ENCODE results near the gene ZNF688. TPM values are rescaled to one million over a fixed set of nuclear protein-coding genes. Genes with fewer than 3 reads are reported as not detected.

The ZNF688 gene
- total and polyA plus RNA-seq, 9 of the 15 experiments (the other 6 are each of a cell fraction or from before 2014, with no cell fraction given): 0.48 to 12.9 (median 4.5) TPM

DNA sequence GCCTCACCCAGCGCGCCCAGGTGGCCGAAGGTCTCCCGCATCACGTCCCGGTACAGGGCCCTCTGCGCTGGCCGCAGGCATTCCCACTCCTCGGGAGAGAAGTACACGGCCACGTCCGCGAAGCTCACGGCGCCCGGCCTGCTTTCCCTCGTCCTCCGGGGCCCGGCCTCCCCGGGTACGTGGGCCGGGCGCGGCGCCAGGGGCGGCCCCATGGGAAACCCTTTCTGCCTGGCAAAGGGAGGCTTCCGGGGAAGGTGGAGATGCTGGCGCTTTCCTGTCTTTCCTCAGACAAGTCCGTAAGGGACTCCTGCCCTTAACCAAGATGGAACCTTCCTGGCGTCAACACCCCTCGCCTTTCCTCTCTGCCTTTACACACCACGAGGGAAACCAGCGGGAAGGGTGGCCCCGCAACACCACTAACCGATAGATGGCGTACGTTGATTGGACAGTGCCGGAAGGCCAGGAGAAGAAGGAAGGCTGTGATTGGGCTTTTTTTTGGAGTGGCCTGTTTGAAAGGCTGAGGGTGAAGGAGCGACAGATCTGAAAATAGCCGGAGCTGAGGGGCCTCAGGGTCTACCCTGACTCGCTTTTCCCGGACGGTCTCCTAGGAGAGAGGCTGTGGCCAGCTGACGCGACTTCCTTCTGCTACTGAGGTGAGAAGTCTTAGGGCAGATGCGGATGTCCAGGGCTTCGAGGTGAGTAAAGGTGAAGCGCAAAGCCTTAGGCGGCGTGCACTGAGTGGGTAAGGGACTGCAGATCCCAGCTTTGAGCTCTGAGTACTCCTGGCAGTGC is 14.1 kb upstream of the ZNF688 start, which contains the start of gene ZNF785 (continued):
- TF ChIP-seq, protein P1, sequence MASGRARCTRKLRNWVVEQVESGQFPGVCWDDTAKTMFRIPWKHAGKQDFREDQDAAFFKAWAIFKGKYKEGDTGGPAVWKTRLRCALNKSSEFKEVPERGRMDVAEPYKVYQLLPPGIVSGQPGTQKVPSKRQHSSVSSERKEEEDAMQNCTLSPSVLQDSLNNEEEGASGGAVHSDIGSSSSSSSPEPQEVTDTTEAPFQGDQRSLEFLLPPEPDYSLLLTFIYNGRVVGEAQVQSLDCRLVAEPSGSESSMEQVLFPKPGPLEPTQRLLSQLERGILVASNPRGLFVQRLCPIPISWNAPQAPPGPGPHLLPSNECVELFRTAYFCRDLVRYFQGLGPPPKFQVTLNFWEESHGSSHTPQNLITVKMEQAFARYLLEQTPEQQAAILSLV (tag; IDR thresholded peaks at IDR 0.05): no peak; the same call in 1 of the 2 replicates
- TF ChIP-seq ZBTB8A (IDR thresholded peaks at IDR 0.05; ENCODE audit: partially characterized antibody): no peak
- TF ChIP-seq STAT5A (IDR thresholded peaks at IDR 0.05; ENCODE audit: borderline replicate concordance, low read length): no peak; the same call in 1 of the 2 replicates
- no peak for TF ChIP-seq ZC3H8 (IDR thresholded peaks at IDR 0.05)
- TF ChIP-seq HSF4 (CRISPR knock-in tag; IDR thresholded peaks at IDR 0.05; ENCODE audit: borderline replicate concordance): no peak
- no peak for TF ChIP-seq SMAD1 (IDR thresholded peaks at IDR 0.05; ENCODE audit: low read depth, low read length, partially characterized antibody)
- TF ChIP-seq, protein P2, sequence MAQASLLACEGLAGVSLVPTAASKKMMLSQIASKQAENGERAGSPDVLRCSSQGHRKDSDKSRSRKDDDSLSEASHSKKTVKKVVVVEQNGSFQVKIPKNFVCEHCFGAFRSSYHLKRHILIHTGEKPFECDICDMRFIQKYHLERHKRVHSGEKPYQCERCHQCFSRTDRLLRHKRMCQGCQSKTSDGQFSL (CRISPR knock-in tag; IDR thresholded peaks at IDR 0.05): 0 out of 2 replicates have a peak, but pooled peaks have one; percentile 22
- TF ChIP-seq, protein P2 (tag; IDR thresholded peaks at IDR 0.05): no peak
- TF ChIP-seq, protein P3, sequence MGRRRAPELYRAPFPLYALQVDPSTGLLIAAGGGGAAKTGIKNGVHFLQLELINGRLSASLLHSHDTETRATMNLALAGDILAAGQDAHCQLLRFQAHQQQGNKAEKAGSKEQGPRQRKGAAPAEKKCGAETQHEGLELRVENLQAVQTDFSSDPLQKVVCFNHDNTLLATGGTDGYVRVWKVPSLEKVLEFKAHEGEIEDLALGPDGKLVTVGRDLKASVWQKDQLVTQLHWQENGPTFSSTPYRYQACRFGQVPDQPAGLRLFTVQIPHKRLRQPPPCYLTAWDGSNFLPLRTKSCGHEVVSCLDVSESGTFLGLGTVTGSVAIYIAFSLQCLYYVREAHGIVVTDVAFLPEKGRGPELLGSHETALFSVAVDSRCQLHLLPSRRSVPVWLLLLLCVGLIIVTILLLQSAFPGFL (CRISPR knock-in tag; IDR thresholded peaks at IDR 0.05): no peak
- TF ChIP-seq, protein P4, sequence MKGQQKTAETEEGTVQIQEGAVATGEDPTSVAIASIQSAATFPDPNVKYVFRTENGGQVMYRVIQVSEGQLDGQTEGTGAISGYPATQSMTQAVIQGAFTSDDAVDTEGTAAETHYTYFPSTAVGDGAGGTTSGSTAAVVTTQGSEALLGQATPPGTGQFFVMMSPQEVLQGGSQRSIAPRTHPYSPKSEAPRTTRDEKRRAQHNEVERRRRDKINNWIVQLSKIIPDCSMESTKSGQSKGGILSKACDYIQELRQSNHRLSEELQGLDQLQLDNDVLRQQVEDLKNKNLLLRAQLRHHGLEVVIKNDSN (CRISPR knock-in tag; IDR thresholded peaks at IDR 0.05): peak; percentile 66; the same call in 1 of the 2 replicates
- no peak for TF ChIP-seq ZC3H4 (CRISPR knock-in tag; IDR thresholded peaks at IDR 0.05; ENCODE audit: borderline replicate concordance)
- TF ChIP-seq MYC (IDR thresholded peaks at IDR 0.05; ENCODE audit: low read depth, low read length): peak; percentile 99
- peak; percentile 66 for TF ChIP-seq MYC (CRISPR knock-in tag; IDR thresholded peaks at IDR 0.05; ENCODE audit: borderline replicate concordance, low read depth)
- no peak for TF ChIP-seq SMARCE1 (IDR thresholded peaks at IDR 0.05)
- TF ChIP-seq, protein P5, sequence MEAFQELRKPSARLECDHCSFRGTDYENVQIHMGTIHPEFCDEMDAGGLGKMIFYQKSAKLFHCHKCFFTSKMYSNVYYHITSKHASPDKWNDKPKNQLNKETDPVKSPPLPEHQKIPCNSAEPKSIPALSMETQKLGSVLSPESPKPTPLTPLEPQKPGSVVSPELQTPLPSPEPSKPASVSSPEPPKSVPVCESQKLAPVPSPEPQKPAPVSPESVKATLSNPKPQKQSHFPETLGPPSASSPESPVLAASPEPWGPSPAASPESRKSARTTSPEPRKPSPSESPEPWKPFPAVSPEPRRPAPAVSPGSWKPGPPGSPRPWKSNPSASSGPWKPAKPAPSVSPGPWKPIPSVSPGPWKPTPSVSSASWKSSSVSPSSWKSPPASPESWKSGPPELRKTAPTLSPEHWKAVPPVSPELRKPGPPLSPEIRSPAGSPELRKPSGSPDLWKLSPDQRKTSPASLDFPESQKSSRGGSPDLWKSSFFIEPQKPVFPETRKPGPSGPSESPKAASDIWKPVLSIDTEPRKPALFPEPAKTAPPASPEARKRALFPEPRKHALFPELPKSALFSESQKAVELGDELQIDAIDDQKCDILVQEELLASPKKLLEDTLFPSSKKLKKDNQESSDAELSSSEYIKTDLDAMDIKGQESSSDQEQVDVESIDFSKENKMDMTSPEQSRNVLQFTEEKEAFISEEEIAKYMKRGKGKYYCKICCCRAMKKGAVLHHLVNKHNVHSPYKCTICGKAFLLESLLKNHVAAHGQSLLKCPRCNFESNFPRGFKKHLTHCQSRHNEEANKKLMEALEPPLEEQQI (IDR thresholded peaks at IDR 0.05): no peak
- TF ChIP-seq, protein P6, sequence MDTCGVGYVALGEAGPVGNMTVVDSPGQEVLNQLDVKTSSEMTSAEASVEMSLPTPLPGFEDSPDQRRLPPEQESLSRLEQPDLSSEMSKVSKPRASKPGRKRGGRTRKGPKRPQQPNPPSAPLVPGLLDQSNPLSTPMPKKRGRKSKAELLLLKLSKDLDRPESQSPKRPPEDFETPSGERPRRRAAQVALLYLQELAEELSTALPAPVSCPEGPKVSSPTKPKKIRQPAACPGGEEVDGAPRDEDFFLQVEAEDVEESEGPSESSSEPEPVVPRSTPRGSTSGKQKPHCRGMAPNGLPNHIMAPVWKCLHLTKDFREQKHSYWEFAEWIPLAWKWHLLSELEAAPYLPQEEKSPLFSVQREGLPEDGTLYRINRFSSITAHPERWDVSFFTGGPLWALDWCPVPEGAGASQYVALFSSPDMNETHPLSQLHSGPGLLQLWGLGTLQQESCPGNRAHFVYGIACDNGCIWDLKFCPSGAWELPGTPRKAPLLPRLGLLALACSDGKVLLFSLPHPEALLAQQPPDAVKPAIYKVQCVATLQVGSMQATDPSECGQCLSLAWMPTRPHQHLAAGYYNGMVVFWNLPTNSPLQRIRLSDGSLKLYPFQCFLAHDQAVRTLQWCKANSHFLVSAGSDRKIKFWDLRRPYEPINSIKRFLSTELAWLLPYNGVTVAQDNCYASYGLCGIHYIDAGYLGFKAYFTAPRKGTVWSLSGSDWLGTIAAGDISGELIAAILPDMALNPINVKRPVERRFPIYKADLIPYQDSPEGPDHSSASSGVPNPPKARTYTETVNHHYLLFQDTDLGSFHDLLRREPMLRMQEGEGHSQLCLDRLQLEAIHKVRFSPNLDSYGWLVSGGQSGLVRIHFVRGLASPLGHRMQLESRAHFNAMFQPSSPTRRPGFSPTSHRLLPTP (IDR thresholded peaks at IDR 0.05; ENCODE audit: borderline replicate concordance, extremely low read depth, insufficient read length): no peak
- TF ChIP-seq PURB (CRISPR knock-in tag; IDR thresholded peaks at IDR 0.05; ENCODE audit: low read depth): no peak
- no peak for TF ChIP-seq CSDE1 (IDR thresholded peaks at IDR 0.05)
